Stimulated activated CD4-positive, alpha-beta T cell treated with anti-CD3 and anti-CD28 coated beads, Interleukin-2, amount 100 ng/mL, for 48 hours (primary cell): ENCODE measurements around the gene LRRTM2.
A peak's percentile ranks its signal among the peaks of the same experiment; 100 is the strongest.
"Not testable (repeated sequence)": the region's sequence is repeated elsewhere in the genome, so short reads cannot be mapped to it uniquely, and the experiment has no call there.

Source experiments
- DNase-seq, 2 donors: peaks; one replicate each; pipeline ENCODE4 v3.0.0-alpha.2; 2020

LRRTM2 gene

GRCh38 chr5:138874771-138875551 is at the start of gene LRRTM2:
LRRTM2 (minus strand) TSS chr5:138875335; CDS start chr5:138874911, 424 bp downstream.
- no peak for DNase-seq

- DNase-seq, result no peak
Measured at GRCh38 chr5:138922494-138922893, 47.4 kb upstream of the LRRTM2 start.

GRCh38 chr5:138921362-138921761 is 46.2 kb upstream of the LRRTM2 start:
- not testable (repeated sequence) for DNase-seq

DNA sequence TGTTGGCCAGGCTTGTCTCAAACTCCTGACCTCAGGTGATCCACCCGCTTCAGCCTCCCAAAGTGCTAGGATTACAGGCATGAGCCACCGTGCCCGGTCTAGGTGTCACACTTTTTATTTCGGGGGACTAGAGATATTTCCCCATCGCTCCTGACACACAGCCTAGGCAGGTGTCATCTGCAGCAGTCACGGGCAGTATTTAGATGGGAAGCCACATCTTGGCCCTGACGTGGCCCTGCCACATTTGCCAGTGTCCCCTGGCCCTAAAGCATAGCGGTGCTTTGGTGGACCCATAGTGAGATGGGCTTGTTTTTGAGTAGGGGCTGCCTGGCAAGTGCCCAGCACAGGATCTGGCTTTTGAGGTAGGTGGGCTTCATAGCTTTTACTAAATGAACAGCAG is 45.0 kb upstream of the LRRTM2 start:
- no peak for DNase-seq

GRCh38 chr5:138918686-138919085 is 43.6 kb upstream of the LRRTM2 start:
- DNase-seq, result no peak

DNA sequence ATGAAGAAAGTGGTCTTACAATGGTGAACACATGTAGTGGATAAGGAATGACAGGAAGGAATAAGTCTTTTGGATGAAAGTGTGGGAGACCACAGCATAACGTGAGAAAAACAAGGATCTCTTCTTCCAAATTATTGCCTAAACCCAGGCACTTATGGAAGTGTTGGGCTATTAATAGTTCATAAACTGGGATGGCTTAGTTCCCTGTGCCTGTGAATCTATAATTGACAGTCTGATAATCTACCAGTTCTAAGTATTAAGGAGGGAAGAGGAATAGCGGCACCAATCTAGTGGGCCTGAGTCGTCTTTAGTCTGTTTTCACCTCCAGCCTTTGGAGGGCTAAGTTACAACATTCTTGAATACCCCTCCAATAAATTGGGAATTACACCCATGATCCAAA is 39.2 kb upstream of the LRRTM2 start:
- no peak for DNase-seq

DNA sequence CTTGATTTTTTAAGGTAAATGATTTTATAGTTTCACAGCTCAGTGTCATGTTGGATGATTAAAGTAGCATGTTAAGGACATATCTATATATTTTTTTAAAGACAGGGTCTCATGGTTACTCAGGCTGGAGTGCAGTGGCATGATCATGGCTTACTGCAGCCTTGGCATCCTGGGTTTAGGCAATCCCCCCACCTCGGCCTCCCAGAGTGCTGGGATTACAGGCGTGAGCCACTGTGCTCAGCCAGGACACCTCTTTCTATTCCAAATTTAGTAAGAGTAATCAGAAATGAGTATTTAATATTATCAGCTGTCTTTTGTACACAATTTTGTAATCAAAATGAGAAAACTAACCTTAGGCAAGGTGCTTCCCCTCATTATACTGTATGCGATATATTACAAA is 38.6 kb upstream of the LRRTM2 start:
- DNase-seq, result no peak

DNA sequence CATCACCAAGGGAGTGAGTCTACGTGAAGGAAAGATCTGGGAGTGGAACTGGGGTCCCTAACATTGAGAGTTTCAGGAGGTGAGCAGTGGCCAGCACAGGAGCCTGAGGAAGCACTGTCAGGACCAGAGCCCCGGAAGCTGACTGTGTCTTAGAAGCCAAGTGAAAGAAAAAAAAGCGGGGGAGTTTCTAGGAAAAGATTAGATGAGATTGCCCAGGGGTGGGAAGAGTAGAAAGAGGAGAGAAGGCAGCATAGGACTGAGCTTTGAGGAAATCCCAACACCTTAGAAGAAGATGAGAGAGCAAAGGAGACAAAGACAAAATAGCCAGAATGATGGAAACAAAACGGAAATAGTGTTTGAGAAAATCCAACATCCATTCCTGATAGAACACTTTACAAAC is 37.0 kb upstream of the LRRTM2 start:
- no peak for DNase-seq

DNA sequence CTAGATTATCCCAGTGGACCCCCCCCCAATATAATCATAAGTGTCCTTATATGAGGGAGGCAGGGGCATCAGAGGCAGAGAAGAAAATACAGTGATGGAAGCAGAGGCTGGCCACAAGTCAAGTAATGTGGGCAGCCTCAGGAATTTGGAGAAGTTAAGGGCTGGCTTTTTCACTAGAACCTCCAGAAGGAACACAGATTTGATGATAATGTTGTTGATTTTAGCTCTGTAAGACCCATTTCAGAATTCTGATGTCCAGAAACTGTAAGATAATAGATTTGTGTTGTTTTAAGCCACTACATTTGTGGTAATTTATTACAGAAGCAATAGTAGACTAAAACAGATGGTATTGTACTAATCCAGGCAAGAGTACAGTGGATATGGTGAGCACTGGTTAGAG is 36.3 kb upstream of the LRRTM2 start:
- DNase-seq, result no peak

DNA sequence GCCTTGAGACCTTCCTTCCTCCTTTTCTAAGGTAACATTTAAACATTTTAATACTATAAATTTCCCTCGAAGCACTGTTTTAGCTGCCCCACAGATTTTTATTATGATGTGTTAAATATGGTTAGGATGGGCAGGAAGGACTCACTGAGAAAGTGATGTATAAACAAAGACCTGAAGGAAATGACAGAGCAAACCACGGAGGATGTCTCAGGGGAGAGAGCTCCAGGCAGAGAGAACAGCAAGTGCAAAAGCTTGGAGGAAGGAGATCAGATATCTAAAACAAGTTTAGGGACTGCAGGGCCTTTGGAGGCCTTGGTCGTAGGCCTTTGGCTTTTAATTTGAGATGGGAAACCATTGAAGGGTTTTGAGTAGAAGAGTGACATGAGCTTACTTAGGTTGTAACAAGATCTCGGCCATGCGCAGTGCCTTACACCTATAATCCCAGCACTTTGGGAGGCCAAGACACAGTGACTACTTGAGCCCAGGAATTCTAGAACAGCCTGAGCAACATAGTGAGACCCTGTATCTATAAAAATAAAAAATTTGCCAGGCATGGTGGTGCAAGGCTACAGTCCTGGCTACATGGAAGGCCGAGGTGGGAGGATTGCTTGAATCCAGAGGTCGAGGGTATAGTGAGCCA is 35.5 kb upstream of the LRRTM2 start:
- DNase-seq, result no peak

DNA sequence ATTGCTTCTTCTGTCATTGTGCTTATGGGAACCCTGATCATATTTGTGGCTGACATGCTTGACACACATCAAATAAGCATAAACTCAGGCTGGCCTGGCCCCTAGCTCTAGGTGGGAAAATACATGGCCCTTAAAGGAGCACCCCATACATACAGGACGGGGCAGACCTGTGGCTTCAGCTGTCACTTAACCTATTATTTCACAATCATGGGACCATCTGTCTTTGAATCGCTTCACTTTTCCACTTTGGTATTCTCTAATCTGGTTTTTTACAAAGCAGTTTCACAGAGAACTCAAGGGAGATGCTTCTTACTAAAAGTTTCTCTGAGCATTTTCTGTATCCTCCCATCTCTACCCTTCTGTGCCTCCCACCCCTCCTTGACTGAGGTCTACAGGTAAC is 34.6 kb upstream of the LRRTM2 start:
- DNase-seq, result no peak

DNA sequence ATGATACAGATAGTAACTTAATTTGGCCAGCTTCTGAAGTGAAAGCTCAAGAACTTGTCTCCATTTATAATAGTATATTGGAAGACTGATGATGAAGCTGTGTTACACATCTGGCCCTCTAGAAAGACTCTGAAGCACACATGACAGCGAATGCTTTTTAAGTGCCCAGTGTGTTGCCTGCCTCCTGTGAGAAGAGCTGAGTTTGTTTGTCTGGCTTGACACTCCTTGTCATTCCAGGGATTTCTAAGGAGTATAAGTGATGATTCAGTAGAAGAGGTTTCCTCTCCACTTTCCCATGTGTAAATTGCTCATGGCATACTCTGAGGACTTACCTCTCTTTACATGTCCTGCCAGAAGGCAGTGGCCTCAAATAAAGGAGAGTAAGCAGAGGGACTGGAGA is 30.4 kb upstream of the LRRTM2 start:
- DNase-seq, result no peak

GRCh38 chr5:138903130-138903775 is 28.1 kb upstream of the LRRTM2 start:
- DNase-seq, result no peak

GRCh38 chr5:138901716-138902115 is 26.6 kb upstream of the LRRTM2 start:
- no peak for DNase-seq

DNA sequence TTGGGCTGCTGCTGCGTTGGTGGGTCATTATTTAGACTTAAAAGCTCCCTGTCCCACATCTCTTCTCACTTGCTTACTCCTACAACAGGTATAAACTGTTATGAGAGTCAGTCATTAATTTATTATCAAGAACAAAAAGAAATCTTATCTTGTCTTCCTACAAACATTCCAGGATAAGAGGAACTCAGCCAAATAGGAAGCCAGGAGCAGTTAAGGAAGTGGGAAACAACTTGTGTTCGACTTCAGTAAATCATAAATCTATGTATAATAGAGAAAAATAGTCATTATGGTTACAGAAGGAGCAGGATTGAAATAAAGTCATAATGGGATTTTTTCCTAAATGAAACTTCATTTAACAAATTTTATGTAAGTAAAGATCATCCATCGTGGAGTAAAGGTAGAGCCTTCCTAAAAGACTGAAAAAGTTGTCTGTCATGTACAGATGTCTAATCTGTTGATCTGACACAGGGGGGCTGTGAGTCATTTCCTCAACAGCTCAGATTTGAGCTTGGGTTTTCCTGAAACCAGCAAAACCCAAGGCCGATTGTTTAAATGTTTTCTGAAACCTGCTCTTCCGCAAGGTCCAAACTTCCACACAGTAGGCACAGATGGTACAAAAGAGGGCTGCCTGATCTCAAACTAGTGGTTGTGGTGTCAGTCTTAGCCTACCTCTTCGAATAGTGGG is 25.3 kb upstream of the LRRTM2 start:
- DNase-seq, result peak in 1 of 2 donors; percentile 7

DNA sequence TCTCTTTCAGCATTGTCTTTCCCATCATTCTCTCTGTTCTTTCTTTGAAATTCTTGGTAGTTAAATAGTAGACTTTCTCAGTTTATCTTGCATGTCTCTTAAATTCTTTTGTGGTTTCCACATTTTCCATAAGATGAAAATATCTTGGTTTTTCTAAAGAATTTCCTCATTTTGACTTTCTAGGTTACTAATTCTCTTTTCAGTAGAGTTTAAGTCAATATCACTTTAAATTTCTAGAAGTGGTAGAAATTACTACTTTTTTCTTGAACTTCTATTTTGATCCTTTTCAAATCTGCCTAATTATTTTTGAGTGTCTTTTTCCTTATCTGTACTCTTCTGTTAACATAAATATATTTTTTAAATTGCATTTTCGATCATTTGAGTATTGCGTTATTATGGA is 23.6 kb upstream of the LRRTM2 start:
- no peak for DNase-seq

DNA sequence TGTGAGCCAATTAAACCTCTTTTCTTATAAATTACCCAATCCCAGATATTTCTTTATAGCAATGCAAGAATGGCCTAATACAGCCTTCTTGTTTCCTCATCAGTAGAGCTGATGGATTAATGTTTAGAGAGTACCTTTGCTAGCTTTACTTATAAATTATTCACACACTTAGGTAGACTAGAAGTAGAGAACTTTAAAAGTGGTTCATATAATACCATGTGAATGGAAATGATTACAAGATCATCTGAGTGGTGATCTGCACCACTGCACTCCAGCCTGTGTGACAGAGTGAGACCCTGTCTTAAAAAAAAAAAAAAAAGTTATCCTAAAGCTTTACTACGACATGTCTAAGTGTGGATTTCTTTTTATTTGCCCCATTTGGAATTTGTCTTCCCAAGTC is 23.2 kb upstream of the LRRTM2 start:
- DNase-seq, result no peak

GRCh38 chr5:138895918-138896317 is 20.8 kb upstream of the LRRTM2 start:
- no peak for DNase-seq

GRCh38 chr5:138890644-138891043 is 15.5 kb upstream of the LRRTM2 start:
- DNase-seq, result no peak

- DNase-seq, result no peak
Measured at GRCh38 chr5:138889994-138890393, 14.9 kb upstream of the LRRTM2 start.

- no peak for DNase-seq
Measured at GRCh38 chr5:138884554-138884953, 9.4 kb upstream of the LRRTM2 start.

- DNase-seq, result no peak
Measured at GRCh38 chr5:138884094-138884493, 9.0 kb upstream of the LRRTM2 start.

GRCh38 chr5:138883211-138883610 is 8.1 kb upstream of the LRRTM2 start:
- no peak for DNase-seq
